ENCODE data around the gene PRG2. TPM values are rescaled to one million over a fixed set of nuclear protein-coding genes. Genes with fewer than 3 reads are reported as not detected.

The PRG2 gene
- polyA plus RNA-seq (ENCODE audit: insufficient read length in 4 of 4), result 1 to 10 TPM in 2 of 4 donors, under 1 TPM in 2; 0.62 to 2.4 (median 1.3) TPM

GRCh38 chr11:57390535-57390934 is at the start of gene PRG2:
Gene PRG2 (minus strand): TSS chr11:57390650. CDS start chr11:57389944, 706 bp downstream.
- no peak for DNase-seq (ENCODE audit: low read depth in 4 of 4, low spot score in 3 of 4)

GRCh38 chr11:57439786-57440185 is 49.3 kb upstream of the PRG2 start:
- no peak for DNase-seq (ENCODE audit: low read depth in 4 of 4, low spot score in 3 of 4)

GRCh38 chr11:57438345-57439285 is 48.2 kb upstream of the PRG2 start:
- DNase-seq (ENCODE audit: low read depth in 4 of 4, low spot score in 3 of 4), result no peak

DNA sequence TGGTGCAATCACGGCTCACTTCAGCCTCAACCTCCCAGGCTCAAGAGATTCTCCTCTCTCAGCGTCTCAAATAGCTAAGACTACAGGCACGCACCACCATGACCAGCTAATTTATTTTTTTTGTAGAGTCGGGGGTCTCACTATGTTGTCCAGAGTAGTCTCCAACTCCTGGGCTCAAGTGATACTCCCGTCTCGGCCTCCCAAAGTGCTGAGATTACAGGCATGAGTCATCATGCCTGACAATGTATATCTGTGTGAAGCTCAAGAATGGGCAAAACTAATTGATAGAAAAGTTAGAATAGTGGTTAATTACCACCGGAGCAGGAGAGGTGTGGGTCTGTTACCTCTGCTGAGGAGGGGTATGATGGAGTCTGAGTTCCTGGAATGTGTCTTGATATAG is 45.6 kb upstream of the PRG2 start:
- DNase-seq (ENCODE audit: low read depth in 4 of 4, low spot score in 3 of 4), result no peak

DNA sequence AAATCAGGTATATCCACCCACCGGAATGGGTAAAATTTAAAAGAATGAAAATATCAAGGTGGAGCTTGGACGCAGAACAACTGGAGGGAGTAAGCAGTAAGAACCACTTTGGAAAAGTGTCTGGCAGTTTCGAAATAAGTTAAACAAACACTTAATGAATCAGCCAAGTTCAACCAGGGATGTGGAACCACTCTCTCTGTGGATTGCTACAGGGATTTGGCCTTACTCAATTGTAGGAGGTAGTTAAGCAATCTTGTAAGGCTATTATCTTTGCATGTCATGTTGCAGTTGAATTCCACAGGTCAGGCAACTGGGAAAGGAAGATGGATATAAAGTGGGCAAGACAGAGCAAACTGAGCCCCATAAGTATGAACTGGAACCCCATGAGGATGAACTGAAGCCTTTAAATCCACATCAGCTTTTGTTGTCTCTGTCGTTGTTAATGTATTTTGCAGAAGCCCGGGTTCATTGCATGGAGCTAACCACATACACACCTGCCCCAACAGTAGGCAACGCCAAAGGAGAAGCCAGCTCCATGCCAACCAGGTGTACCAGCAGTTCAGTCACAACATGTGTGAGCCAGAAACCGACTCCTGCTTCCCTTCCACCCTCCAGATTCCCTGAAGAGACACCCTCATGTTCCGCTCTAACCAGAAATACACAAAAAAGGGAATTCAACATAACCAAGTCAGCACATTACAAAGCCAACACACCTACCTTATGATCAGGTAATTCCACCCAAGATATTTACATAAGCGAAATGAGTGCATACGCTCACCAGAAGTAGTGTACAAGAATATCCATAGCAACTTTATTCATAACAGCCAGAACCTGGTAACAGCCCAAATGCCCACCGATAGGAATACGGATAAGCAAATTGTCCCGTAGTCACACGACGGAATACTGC is 44.4 kb upstream of the PRG2 start:
- no peak for DNase-seq (ENCODE audit: low read depth in 4 of 4, low spot score in 3 of 4)

DNA sequence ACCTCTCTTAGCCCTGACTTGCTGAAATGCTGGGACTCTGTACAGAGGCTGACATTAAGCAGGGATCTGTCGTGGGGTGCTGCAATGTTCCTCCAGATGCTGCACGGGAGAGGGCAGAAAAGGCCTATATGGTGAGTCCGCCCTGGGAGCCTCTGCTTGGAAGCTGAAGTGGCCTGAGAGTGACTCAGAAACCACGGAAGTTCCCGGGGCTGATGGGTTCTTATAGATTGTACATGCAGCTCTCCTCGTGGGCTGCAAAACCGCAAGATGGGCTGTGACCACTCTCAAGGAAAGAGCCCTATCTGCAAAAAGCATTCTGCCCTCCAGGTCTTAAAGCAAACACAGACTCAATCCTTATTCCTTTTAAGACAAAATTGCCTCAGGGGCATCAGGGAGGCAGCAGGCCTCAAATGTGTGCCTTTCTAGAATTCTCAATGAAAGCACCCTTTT is 42.3 kb upstream of the PRG2 start:
- no peak for DNase-seq (ENCODE audit: low read depth in 4 of 4, low spot score in 3 of 4)

GRCh38 chr11:57432149-57432561 is 41.7 kb upstream of the PRG2 start:
- DNase-seq (ENCODE audit: low read depth in 4 of 4, low spot score in 3 of 4), result no peak

- no peak for DNase-seq (ENCODE audit: low read depth in 4 of 4, low spot score in 3 of 4)
These were observed 40.5 kb upstream of the PRG2 start for GRCh38 chr11:57430952-57431351.

GRCh38 chr11:57429946-57430345 is 39.5 kb upstream of the PRG2 start:
- DNase-seq (ENCODE audit: low read depth in 4 of 4, low spot score in 3 of 4), result no peak

DNA sequence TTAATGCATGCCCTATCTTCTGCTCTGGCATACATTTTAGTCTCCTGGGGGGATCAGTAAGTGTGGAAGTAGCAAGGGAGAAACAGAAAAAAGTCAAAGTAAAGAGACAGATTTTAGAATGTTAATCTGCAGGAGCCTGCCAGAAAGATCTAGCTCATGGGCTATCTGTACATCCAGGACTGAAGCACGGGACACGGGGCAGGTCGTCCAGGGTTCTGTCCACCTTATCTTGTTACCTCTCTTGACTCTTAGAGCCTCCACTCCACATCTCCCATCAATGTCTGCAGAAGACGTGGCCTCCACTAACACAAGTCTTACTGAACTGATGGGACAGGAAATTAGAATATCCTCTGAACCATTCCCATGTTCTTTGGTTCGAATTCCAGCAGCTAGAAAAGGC is 38.2 kb upstream of the PRG2 start:
- DNase-seq (ENCODE audit: low read depth in 4 of 4, low spot score in 3 of 4), result no peak

GRCh38 chr11:57427727-57428082 is 37.3 kb upstream of the PRG2 start:
- DNase-seq (ENCODE audit: low read depth in 4 of 4, low spot score in 3 of 4), result no peak

DNA sequence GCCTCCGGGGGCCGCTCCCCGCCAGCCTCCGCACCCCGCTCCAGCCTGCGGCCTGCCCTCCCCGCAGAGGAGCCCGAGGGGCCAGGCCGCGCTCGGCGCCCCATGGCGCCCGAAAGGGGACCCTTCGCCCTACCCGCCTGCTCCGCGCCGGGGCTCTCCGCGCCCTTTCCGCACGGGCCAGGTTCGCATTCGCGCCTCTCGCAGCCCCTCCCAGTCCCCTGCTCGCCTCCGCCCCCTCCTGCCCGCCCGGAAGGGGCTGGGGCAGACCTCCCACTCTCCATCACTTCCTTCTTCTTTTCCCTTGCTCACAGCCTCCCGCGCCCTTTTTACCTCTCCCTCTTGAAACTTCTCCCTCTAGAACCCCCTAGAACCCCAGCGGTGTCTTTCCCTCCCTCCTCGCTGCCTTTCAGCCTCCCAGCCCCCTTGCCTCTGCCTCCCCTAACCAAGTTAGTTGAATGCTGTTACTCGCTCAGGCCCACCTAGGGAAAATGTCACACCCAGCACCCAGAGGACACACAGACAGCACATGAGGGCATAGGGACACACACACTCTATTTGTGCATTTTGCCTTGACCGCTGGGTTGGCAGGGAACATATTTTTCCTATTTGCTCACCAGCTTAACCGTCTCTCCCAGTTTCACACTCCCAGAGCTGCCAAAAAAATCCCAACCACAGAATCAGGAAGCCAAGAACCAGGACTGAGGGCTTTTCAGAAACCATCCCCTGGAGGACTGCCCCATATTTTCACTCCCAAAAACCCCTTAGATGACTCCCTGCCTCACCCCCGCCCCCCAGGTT is 36.7 kb upstream of the PRG2 start, which contains the start of gene SLC43A3:
Gene SLC43A3 (minus strand): TSS at position 193 of the 798 bp plus-strand sequence. CDS start 949 bp downstream, outside the sequence.
- peak; percentile 16 to 42 (median 34) for DNase-seq (ENCODE audit: low read depth in 4 of 4, low spot score in 3 of 4)

GRCh38 chr11:57426439-57426928 is 36.0 kb upstream of the PRG2 start:
- DNase-seq (ENCODE audit: low read depth in 4 of 4, low spot score in 3 of 4), result no peak

GRCh38 chr11:57425565-57426438 is 35.4 kb upstream of the PRG2 start:
- no peak for DNase-seq (ENCODE audit: low read depth in 4 of 4, low spot score in 3 of 4)

GRCh38 chr11:57424792-57425564 is 34.5 kb upstream of the PRG2 start:
- DNase-seq (ENCODE audit: low read depth in 4 of 4, low spot score in 3 of 4), result no peak

- no peak for DNase-seq (ENCODE audit: low read depth in 4 of 4, low spot score in 3 of 4)
These were observed 33.8 kb upstream of the PRG2 start for GRCh38 chr11:57424137-57424791.

GRCh38 chr11:57422669-57423068 is 32.2 kb upstream of the PRG2 start:
- no peak for DNase-seq (ENCODE audit: low read depth in 4 of 4, low spot score in 3 of 4)

DNA sequence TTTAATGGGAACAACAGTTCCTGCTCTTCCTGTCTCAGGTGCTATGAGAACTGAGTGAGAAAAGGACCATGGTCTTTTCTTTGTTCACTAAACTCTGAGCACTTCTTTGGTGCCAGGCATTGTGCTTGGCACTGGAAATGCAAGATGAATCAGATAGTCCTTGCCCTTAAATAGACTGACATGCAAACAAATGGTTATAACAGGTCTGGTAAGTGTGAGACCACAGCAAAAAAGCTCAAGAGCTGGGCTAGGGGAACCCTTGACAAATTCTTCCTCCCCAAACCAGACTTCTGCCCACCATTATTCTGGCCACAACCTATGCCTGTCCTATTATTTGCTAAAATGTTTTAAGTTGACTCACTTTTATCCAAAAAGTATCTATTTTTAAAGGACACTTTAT is 31.4 kb upstream of the PRG2 start:
- DNase-seq (ENCODE audit: low read depth in 4 of 4, low spot score in 3 of 4), result no peak
